T follicular helper cell (primary cell): Measurements from ENCODE around the gene ARL5C.

ENCODE experiments used
- DNase-seq: peaks from one replicate; pipeline ENCODE4 v3.0.0-alpha.2; 2020; ENCODE audit warnings: low read depth

The ARL5C gene

GRCh38 chr17:39167476-39167875, 1.5 kb upstream of the ARL5C start:
- no peak for DNase-seq

- DNase-seq: no peak
Measured at GRCh38 chr17:39166437-39167335, 725 bp upstream of the ARL5C start.

- DNase-seq: no peak
Measured at GRCh38 chr17:39165178-39165840, 652 bp downstream of the ARL5C start.

- peak; percentile 59 for DNase-seq
Measured at GRCh38 chr17:39164675-39165143, 1.3 kb downstream of the ARL5C start.

- DNase-seq: no peak
Measured at GRCh38 chr17:39161962-39162361, 4.0 kb downstream of the ARL5C start.

GRCh38 chr17:39158623-39159022, 7.3 kb downstream of the ARL5C start:
- DNase-seq: no peak

- no peak for DNase-seq
Measured at GRCh38 chr17:39156491-39156890, 9.5 kb downstream of the ARL5C start.

- DNase-seq: no peak
Measured at GRCh38 chr17:39155654-39156053, 10.3 kb downstream of the ARL5C start.

- peak; percentile 89 for DNase-seq
Measured at GRCh38 chr17:39153599-39154051, 12.3 kb downstream of the ARL5C start.

- DNase-seq: no peak
Measured at GRCh38 chr17:39151943-39152818, 13.8 kb downstream of the ARL5C start.

- no peak for DNase-seq
Measured at GRCh38 chr17:39151150-39151942, 14.6 kb downstream of the ARL5C start, which contains the start of gene PLXDC1. TSS of gene PLXDC1 (minus strand) at chr17:39151637. CDS start at chr17:39151437, 200 bp downstream.

- no peak for DNase-seq
Measured at GRCh38 chr17:39150795-39151149, 15.2 kb downstream of the ARL5C start.

GRCh38 chr17:39150104-39150634, 15.8 kb downstream of the ARL5C start:
- DNase-seq: no peak

- no peak for DNase-seq
Measured at GRCh38 chr17:39147221-39148185, 18.5 kb downstream of the ARL5C start.

GRCh38 chr17:39146273-39146672, 19.7 kb downstream of the ARL5C start:
- no peak for DNase-seq

GRCh38 chr17:39145143-39145542, 20.8 kb downstream of the ARL5C start:
- DNase-seq: no peak

GRCh38 chr17:39144416-39144840, 21.5 kb downstream of the ARL5C start:
- no peak for DNase-seq

- no peak for DNase-seq
Measured at GRCh38 chr17:39143552-39144093, 22.3 kb downstream of the ARL5C start.

- no peak for DNase-seq
Measured at GRCh38 chr17:39141915-39142664, 23.9 kb downstream of the ARL5C start.
